Lung (tissue), 12 donors: ENCODE measurements around the gene RNF167. TPM values are rescaled to one million over a fixed set of nuclear protein-coding genes. Genes with fewer than 3 reads are reported as not detected.

Source experiments
- ATAC-seq: fragments of 200-7000 bp; cut with Tn5 transposase; one replicate; pipeline ENCODE4 v1.9.1; 2020; ENCODE audit warnings: moderate number of reproducible peaks; ENCODE audit not compliant: insufficient read depth, low FRiP score
- DNase-seq, 3 donors: peaks; one replicate each; pipeline ENCODE4 v3.0.0-alpha.2; 2013 to 2017
- H3K27ac ChIP-seq, 2 donors: one replicate each; pipeline ENCODE4 v1.5.1; 2013; ENCODE audit warnings: mild to moderate bottlenecking in 2 of 2, moderate library complexity in 2 of 2, control low read depth in 1 of 2, inconsistent platforms in 1 of 2, low read depth in 1 of 2, low read length in 1 of 2
- H3K27me3 ChIP-seq, 3 donors: one replicate each; pipeline ENCODE4 v1.5.1; 2013; ENCODE audit warnings: low read length in 2 of 3; ENCODE audit not compliant: control insufficient read depth in 3 of 3, insufficient read depth in 3 of 3
- H3K36me3 ChIP-seq, 4 donors: one replicate each; pipeline ENCODE4 v1.5.1; 2013; ENCODE audit warnings: low read length in 4 of 4, mild to moderate bottlenecking in 1 of 4, moderate library complexity in 1 of 4; ENCODE audit not compliant: control insufficient read depth in 4 of 4, insufficient read depth in 4 of 4
- H3K4me1 ChIP-seq, 5 donors: one replicate each; pipeline ENCODE4 v1.5.1; 2013; ENCODE audit warnings: low read length in 5 of 5, mild to moderate bottlenecking in 2 of 5, moderate library complexity in 1 of 5; ENCODE audit not compliant: control insufficient read depth in 5 of 5, insufficient read depth in 5 of 5
- H3K4me3 ChIP-seq: one replicate; pipeline ENCODE4 v1.5.1; 2013; ENCODE audit warnings: mild to moderate bottlenecking, control low read depth, moderate library complexity
- H3K9ac ChIP-seq, 2 donors: one replicate each; pipeline ENCODE4 v1.5.1; 2013; ENCODE audit warnings: low read length in 2 of 2, control low read depth in 1 of 2; ENCODE audit not compliant: insufficient read depth in 1 of 2
- H3K9me3 ChIP-seq, 4 donors: one replicate each; pipeline ENCODE4 v1.5.1; 2013; ENCODE audit warnings: low read length in 3 of 4, mild to moderate bottlenecking in 1 of 4, moderate library complexity in 1 of 4; ENCODE audit not compliant: control insufficient read depth in 4 of 4, insufficient read depth in 3 of 4
- CTCF ChIP-seq: IDR thresholded peaks from 2 replicates; pipeline ENCODE4 v1.5.1; 2012; ENCODE audit warnings: mild to moderate bottlenecking; ENCODE audit errors: control extremely low read depth, extremely low read depth
- WGBS, 2 donors: extraction: QIAGEN DNeasy Blood & Tissue Kit; methylation state at CpG; one replicate each; pipeline ENCODE4 v1.1.7; 2013; 5-methylcytosine and 5-hydroxymethylcytosine counted together
- polyA plus RNA-seq, 2 donors: library from polyadenylated mRNA; stranded (reverse); fragments of 200-250 nt; gene quantifications; one replicate each; pipeline ENCODE4 v1.2.1, GENCODE V29; 2013
- total RNA-seq, 2 donors: library from RNA; depleted of rRNA in 1 of 2; stranded (reverse); fragments of >200 nt in 1 of 2; gene quantifications; one replicate each; pipeline ENCODE4 v1.2.1, GENCODE V29; 2014 to 2021
- donor health status: control.
- donor health status: control.
- donor health status: Bipolar disorder and iron deficiency.
- donor health status: healthy.
- donor health status: DM: yes; HTN: yes; CAD: no.

RNF167 gene
- total and polyA plus RNA-seq, 4 donors, result 30.8 to 142 (median 97.0) TPM

- Histone ChIP-seq H3K9ac (no peak overlapping the region), H3K36me3 (peaks cover 0 to 52% (median 22%) of the 10 kb centered on the region in 4 donors), H3K9me3 (no peaks in the 10 kb centered on the region), H3K27ac (no peak overlapping the region), H3K4me1 (peaks cover 0 to 13% (median 9%) of the 10 kb centered on the region in 5 donors), H3K4me3 (no peak overlapping the region), H3K27me3 (peaks cover 0 to 37% (median 10%) of the 10 kb centered on the region in 3 donors)
- no peak for TF ChIP-seq CTCF
- DNase-seq, result no peak
- ATAC-seq, result no peak
- 81 to 87% methylated on average over 10 of the region's 10 CpGs for WGBS, 2 donors
These were observed 42.8 kb upstream of the RNF167 start for GRCh38 chr17:4897198-4897687.

- H3K4me1 ChIP-seq, result peaks cover 0 to 15% (median 9%) of the 10 kb centered on the region in 5 donors
- no peak overlapping the region for H3K27ac ChIP-seq
- H3K36me3 ChIP-seq, result peaks cover 0 to 46% (median 20%) of the 10 kb centered on the region in 4 donors
- peaks cover 0 to 39% (median 10%) of the 10 kb centered on the region in 3 donors for H3K27me3 ChIP-seq
- no peak overlapping the region for H3K9ac ChIP-seq
- DNase-seq, result no peak
- no peaks in the 10 kb centered on the region for H3K9me3 ChIP-seq
- no peak for TF ChIP-seq CTCF
- H3K4me3 ChIP-seq, result no peak overlapping the region
- no peak for ATAC-seq
- 71 to 83% methylated on average over 5 of the region's 5 CpGs for WGBS, 2 donors
These were observed 42.3 kb upstream of the RNF167 start for GRCh38 chr17:4897785-4898184.

GRCh38 chr17:4898351-4898750 lies 41.7 kb upstream of the RNF167 start:
- TF ChIP-seq CTCF, result no peak
- no peaks in the 10 kb centered on the region for H3K9me3 ChIP-seq
- H3K27me3 ChIP-seq, result peaks cover 0 to 39% (median 12%) of the 10 kb centered on the region in 3 donors
- ATAC-seq, result no peak
- peaks cover 0 to 15% (median 9%) of the 10 kb centered on the region in 5 donors for H3K4me1 ChIP-seq
- no peak overlapping the region for H3K4me3 ChIP-seq
- no peak overlapping the region for H3K9ac ChIP-seq
- WGBS, 2 donors, result 88 to 89% methylated on average over 8 of the region's 8 CpGs
- DNase-seq, result no peak
- H3K27ac ChIP-seq, result no peak overlapping the region
- H3K36me3 ChIP-seq, result peaks cover 0 to 41% (median 16%) of the 10 kb centered on the region in 4 donors

- no peak overlapping the region for H3K27ac ChIP-seq
- no peak overlapping the region for H3K9ac ChIP-seq
- WGBS, 2 donors, result 34 to 36% methylated on average over 29 to 34 of the region's 34 CpGs
- H3K4me1 ChIP-seq, result peaks cover 0 to 15% (median 9%) of the 10 kb centered on the region in 5 donors
- peaks cover 0 to 35% (median 14%) of the 10 kb centered on the region in 4 donors for H3K36me3 ChIP-seq
- DNase-seq (no peak), ATAC-seq (no peak)
- H3K27me3 ChIP-seq, result peaks cover 0 to 39% (median 14%) of the 10 kb centered on the region in 3 donors
- H3K4me3 ChIP-seq, result no peak overlapping the region
- no peaks in the 10 kb centered on the region for H3K9me3 ChIP-seq
- TF ChIP-seq CTCF, result no peak
These were observed 41.1 kb upstream of the RNF167 start for GRCh38 chr17:4898927-4899326.
